ENCODE results near the gene PABPN1. TPM values are rescaled to one million over a fixed set of nuclear protein-coding genes. Genes with fewer than 3 reads are reported as not detected.
A peak's percentile ranks its signal among the peaks of the same experiment; 100 is the strongest.

Gene PABPN1
- total and polyA plus RNA-seq, 2 of the 13 experiments (the other 11 are each of a cell fraction or from before 2014, with no cell fraction given) = 233 to 524 TPM

GRCh38 chr14:23321572-23322547 lies 603 bp downstream of the PABPN1 start (continued):
- TF ChIP-seq IRF1 (CRISPR knock-in tag; IDR thresholded peaks at IDR 0.05; ENCODE audit: low read depth) (peak; percentile 12; the same call in 1 of the 2 replicates), KDM5B (CRISPR knock-in tag; IDR thresholded peaks at IDR 0.05; ENCODE audit: borderline replicate concordance) (0 out of 2 replicates have a peak, but pooled peaks have one; percentile 9), ZNF142 (CRISPR knock-in tag; IDR thresholded peaks at IDR 0.05) (peak; percentile 71; the same call in 1 of the 2 replicates), BATF2 (CRISPR knock-in tag; IDR thresholded peaks at IDR 0.05) (peak; percentile 25; the same call in 1 of the 2 replicates), ZNF775 (CRISPR knock-in tag; IDR thresholded peaks at IDR 0.05; ENCODE audit: borderline replicate concordance) (peak; percentile 1; the same call in 1 of the 2 replicates), MEF2D (CRISPR knock-in tag; IDR thresholded peaks at IDR 0.05) (peak; percentile 90; the same call in 1 of the 2 replicates), ZC3H13 (CRISPR knock-in tag; IDR thresholded peaks at IDR 0.05) (peak; percentile 89), RCOR2 (CRISPR knock-in tag; IDR thresholded peaks at IDR 0.05) (no peak), ZNF749 (CRISPR knock-in tag; IDR thresholded peaks at IDR 0.05; ENCODE audit: borderline replicate concordance) (peak; percentile 72; the same call in 1 of the 2 replicates), ERF (CRISPR knock-in tag; IDR thresholded peaks at IDR 0.05) (peak; percentile 65), GTF3A (CRISPR knock-in tag; conservative IDR thresholded peaks at IDR 0.05) (no peak), HOXA3 (CRISPR knock-in tag; IDR thresholded peaks at IDR 0.05) (peak; percentile 58), DR1 (CRISPR knock-in tag; IDR thresholded peaks at IDR 0.05) (no peak)
